Brain microvascular endothelial cell (primary cell): ENCODE measurements around the gene CABLES1.
A peak's percentile ranks its signal among the peaks of the same experiment; 100 is the strongest.

Experiments used
- DNase-seq: peaks from one replicate; pipeline ENCODE4 v3.0.0-alpha.2; 2020
- H3K27ac ChIP-seq: fragments of 250-450 bp; sonication (Bioruptor Pico); 2 replicates; pipeline ENCODE4 v1.5.1; 2020; ENCODE audit warnings: mild to moderate bottlenecking, moderate library complexity
- H3K27me3 ChIP-seq: fragments of 250-450 bp; sonication (Bioruptor Pico); replicated peaks from 2 replicates; pipeline ENCODE4 v1.5.1; 2020; ENCODE audit warnings: mild to moderate bottlenecking
- H3K36me3 ChIP-seq: fragments of 250-450 bp; sonication (Bioruptor Pico); replicated peaks from 2 replicates; pipeline ENCODE4 v1.5.1; 2020; ENCODE audit warnings: mild to moderate bottlenecking
- H3K4me3 ChIP-seq: 2 replicates; pipeline ENCODE4 v1.5.1; 2011; ENCODE audit warnings: low read depth, mild to moderate bottlenecking, control low read depth, low read length, moderate library complexity
- CTCF ChIP-seq: IDR thresholded peaks from 2 replicates; pipeline ENCODE4 v1.5.1; 2011; ENCODE audit warnings: low read depth, mild to moderate bottlenecking, moderate library complexity, low read length, control low read depth, inconsistent platforms; ENCODE audit errors: missing control alignments
- in situ Hi-C: cut with HindIII; loops from 2 replicates; pipeline ENCODE4 v1.10.0; 2017; ENCODE audit warnings: low sequenced_read_pairs, low pct_ligation_motif_present

CABLES1 gene

GRCh38 chr18:23257686-23258565 is 122.6 kb downstream of the CABLES1 start:
- Histone ChIP-seq H3K4me3 (no peak overlapping the region), H3K27me3 (no peaks in the 10 kb centered on the region), H3K36me3 (peaks cover 25% of the 10 kb centered on the region), H3K27ac (no peak overlapping the region)
- in situ Hi-C loops: no loop called here
- no peak for TF ChIP-seq CTCF
- DNase-seq: peak; percentile 28

DNA sequence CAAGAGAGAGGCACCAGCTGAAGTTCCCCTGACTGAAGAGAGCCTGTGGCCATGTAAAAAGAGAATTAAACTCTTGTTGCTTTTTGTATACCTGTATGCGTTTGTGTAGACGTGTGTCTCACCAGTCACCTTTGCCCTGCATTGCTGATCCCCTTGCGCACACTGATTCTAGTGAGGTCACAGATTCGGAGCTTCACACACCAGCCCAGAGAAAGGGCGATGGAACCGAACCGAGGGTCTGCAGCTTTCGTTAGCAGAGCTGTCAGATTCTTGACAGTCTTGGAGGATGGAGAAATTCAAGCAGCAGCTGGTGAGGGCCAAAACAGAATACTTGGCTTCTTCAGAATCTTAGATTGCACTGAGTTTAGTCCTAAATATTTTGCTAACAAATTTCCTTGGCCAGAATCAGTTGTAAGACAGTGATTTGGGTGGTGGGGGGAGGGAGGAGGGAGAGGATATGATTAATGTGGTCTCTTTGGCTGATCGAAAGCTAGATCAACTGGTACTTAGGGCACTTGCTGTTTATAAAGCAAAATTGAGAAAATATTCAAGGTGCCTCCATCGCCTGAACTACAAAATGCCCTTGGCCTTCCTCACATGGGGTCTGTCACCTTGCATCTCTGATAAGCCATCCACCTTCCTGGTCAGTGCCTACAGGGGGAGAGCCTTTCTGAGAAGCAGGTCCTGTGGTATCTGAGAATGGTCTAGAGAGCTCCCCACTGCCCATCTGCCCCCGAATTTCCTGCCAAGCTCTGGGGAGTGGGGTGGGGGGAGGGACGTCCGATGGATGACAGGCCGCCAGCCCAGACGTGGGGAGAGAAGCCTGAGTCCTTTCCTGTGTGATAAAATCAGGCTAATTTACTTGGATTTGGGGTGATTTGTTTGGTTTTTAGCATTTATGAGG is 123.5 kb downstream of the CABLES1 start:
- H3K27me3 ChIP-seq: no peaks in the 10 kb centered on the region
- TF ChIP-seq CTCF: no peak
- no peak overlapping the region for H3K4me3 ChIP-seq
- peak overlapping the region; percentile 82 for H3K27ac ChIP-seq
- in situ Hi-C loops: no loop called here
- H3K36me3 ChIP-seq: peaks cover 21% of the 10 kb centered on the region
- no peak for DNase-seq

DNA sequence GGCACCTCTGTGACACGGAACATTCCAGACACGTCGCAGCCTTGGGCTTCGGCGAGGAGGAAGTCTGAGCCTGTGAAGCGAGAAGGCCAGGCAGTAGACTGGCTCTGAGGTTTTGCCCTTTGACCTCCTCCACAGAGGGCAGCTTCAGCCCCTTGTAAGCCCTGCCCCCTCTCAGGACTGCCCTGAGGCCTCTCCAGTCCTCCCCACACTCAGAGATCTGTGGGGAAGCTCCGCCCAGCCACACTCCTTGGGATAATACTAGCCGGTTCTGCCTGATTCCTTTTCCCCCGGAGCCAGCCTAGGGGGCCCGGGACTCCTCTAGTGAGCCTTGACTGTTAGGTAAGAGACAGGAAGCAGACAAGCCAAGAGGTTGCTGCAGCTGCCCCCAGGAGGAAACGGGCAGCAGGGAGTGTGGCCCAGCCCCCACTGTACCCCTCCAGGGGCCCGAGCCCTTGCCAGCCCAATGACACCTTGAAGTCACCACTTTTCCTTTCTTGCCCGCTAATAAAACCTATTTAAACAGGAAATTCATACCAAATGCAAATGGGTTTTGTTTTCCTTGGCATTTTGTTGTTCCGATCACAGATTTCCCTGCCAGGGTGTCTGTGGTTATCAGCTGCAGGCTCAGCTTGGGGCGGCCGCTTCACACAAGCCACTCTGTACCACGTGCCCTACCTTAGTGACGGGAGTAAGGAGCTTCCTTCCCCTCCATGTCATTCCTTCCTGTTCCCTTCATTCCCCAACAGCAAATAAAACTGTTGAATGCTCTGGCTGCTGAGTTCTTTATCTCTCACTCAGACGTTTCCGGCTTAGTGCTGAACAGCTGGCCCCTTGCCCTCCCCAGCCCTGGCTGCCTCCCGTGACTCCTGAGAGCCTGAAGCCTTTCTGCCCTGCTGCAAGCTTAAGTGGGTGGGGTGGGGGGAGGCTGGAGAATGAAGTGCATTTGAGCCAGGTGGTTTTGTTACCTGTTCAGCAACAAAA is 124.7 kb downstream of the CABLES1 start:
- no peak for TF ChIP-seq CTCF
- H3K36me3 ChIP-seq: peaks cover 13% of the 10 kb centered on the region
- in situ Hi-C loops: no loop called here
- no peaks in the 10 kb centered on the region for H3K27me3 ChIP-seq
- peak; percentile 75 for DNase-seq
- H3K27ac ChIP-seq: peak overlapping the region; percentile 82
- peak overlapping the region; percentile 12 for H3K4me3 ChIP-seq

GRCh38 chr18:23260926-23261590 is 125.8 kb downstream of the CABLES1 start:
- DNase-seq: no peak
- Histone ChIP-seq H3K27ac (no peak overlapping the region), H3K36me3 (peaks cover 13% of the 10 kb centered on the region), H3K4me3 (no peak overlapping the region), H3K27me3 (no peaks in the 10 kb centered on the region)
- in situ Hi-C loops: no loop called here
- TF ChIP-seq CTCF: no peak
